GM19463 (cell line): ENCODE measurements around the gene TBC1D16.

Experiments used
- ATAC-seq: cut with Tn5 transposase; IDR thresholded peaks from one replicate; pipeline ENCODE4 v1.9.1; 2021; ENCODE audit warnings: mild to moderate bottlenecking, moderate library complexity; ENCODE audit not compliant: unreplicated experiment

TBC1D16 gene

GRCh38 chr17:79940459-79941087 is 95.1 kb downstream of the TBC1D16 start:
- no peak for ATAC-seq

DNA sequence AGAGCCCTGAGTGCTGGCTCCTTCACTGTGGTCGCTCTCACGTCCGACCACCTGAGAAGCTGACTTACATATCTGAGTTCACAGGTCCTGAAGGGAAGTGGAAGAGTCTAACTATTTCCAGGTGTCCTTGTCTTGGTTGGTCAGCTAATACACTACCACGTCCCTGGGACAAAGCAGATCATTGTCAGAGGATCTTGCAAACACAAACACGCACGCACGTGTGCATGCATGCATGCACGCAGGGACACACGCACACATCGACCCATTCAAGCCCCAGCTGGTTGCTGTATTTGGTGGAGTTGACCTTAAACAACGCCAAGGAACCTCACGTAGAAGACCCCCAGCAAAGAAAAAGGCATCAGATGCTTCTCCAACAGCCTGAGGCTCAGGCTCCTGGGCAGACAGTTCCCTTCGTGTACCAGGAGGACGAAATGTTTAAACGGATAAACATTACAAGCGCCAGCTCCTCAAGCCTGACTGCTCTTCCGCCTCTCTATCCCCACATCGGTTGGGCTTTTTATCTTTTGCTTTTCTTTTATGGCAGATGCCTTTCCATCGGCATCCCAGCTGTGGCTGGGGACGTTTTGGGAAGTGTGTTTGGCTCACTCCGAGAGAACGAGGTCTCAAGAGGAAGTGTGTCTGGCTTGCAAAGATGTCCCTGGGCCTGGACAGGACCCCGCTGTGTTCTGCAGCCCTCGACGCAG is 95.8 kb downstream of the TBC1D16 start:
- no peak for ATAC-seq

GRCh38 chr17:79939094-79939435 is 96.6 kb downstream of the TBC1D16 start:
- ATAC-seq, result no peak

DNA sequence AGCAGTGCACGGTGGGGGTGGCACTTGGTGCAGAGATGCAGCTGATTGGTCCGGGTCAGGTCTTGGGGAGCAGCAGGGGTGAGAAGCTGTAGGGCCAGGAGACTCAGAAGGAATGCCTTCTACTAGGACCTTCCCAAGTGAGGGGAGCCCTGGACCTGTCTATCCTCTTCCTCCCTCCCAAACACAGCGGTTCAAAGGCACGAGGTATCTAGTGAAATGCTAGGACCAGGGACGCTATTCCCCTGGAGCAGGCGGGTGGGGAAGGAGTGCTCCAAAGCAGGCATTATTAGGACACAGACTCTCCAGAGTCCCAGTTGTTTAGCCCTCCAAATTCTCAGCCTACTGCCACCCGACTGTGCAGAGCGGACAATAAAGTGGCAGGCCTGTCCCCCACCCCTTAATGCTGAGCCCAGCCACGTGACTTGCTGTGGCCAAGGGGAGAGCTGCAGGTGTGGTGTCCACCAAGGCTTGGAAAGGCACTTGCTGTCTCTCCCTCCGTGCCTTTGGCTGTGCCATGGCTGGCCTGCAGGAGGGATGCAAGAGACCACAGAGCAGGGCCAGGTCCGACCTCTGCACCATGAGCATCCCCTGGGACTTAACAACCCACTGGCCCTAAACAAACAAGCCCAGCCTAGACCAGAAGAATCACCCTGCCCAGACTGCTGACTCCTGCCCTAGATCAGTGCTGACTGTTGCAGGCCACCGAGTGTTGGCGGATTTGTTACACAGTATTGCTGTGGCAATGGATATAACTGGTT is 97.2 kb downstream of the TBC1D16 start:
- ATAC-seq, result no peak

DNA sequence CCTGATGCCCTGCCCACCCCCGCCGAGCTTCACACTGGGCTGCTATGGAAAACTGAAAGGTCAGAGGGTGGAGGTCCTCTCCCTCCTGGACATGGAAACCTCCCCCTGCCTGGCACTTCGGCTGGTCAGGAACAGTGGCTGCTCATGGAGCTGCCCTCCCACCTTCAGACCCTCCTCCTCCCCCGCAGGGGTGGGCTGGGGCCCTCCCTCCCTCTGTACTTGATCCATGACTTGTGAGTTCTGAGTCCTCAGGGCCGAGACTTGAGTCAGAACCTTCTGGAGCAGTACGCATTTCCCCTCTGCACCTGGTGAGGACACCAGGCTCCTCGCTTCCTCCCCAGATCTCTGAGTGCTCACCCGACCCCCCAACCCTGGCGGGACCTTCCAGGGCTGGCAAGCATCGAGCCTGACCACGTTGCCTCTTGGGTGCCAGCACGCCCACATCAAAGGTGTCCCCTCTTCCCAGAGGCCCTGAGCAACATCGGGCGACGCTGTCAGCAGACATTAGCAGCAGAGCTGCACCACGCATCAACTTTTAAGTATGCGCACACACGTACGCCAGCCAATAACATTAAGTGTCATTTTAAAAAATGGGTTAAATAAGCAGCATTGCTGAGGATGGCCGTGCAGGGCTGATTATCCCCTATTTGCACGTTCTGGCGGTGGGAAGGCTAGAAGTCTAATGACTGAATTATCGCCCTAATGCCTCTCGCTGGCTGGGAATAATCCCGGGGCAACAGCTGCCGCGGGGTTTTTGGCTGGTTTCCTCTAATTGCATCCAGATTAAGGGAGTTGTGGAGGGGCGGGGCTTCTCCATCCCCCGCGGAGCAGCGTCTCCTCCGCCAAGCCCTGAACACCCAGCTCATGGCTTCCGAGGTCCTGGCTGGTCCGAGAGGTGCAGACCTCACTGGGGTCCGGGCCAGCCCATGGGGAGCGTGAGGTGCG is 98.0 kb downstream of the TBC1D16 start:
- ATAC-seq, result no peak

GRCh38 chr17:79936641-79937381 is 98.9 kb downstream of the TBC1D16 start:
- no peak for ATAC-seq

- no peak for ATAC-seq
Measured at GRCh38 chr17:79936050-79936449, 99.6 kb downstream of the TBC1D16 start.

DNA sequence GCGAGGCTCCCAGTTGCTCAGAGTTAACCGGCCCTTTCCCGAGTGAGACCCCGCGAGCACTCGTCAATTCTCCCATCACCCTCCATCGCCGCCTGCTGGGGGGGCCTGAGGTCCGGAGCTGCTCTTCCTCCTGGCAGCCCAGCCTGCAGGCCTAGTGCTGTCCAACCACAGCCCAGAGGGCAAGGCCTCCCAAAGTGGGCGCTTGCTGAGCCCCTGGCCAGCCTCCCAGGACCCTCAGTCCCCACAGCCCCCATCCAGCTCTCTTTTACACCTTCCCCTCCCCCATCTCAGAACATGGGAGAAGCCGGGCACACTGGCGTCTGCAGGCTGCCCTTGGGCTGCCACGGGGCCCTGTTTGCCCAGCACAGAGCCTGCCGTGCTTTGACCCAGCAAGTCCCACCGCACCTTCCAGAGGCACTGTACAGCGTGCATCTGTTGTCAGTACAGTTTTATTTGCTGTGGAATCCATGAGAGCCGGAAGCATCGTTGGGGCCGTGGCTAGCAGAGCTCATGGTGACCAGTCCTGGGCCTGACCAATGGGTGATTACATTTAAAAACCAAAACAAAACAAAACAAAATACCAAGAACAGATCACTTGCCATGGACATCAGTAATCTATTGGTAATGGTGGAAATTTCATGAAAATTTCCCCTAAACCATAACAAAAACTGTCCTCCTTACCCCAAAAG is 100.3 kb downstream of the TBC1D16 start:
- no peak for ATAC-seq

- no peak for ATAC-seq
Measured at GRCh38 chr17:79934653-79934970, 101.1 kb downstream of the TBC1D16 start.

DNA sequence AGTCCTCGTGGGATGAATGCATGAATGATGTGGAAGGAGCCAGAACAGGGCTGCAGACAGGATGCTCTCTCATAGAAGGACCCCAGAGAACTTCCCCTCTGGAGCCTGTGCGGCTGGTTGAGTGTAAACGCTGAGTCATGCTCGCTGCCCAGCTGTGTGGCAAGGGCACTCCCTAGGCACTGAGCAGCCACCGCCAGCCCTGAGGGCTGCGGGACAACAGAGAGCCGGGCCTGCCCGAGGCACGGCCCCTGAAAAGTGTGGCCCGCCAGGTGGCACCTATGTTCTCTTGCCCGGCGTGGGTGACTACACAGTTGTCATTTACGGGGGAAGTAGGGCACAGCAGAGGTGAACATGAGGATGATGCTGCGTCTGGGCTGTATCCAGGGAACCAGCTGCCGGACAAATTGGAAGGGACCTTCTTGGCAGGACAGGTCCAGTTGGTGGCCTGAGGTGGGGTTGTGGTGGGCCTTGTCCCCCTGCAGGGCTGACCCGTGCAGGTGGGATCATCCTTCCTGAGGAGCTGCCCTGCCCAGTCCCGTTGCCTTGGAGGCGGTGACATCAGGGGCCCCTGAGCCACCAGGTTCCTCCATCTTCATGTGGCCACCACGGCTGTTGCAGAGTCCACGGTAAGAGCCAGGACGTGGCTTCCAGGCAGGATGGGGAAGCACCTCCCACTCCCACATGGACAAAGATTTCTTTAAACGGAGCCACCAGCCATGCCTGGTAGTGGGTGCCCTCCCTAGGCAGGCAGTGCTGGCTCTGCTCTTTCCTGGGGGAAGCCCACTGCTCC is 101.6 kb downstream of the TBC1D16 start:
- ATAC-seq, result no peak

GRCh38 chr17:79932451-79933306 is 103.0 kb downstream of the TBC1D16 start:
- ATAC-seq, result no peak

- ATAC-seq, result no peak
Measured at GRCh38 chr17:79931817-79932309, 103.8 kb downstream of the TBC1D16 start.

- no peak for ATAC-seq
Measured at GRCh38 chr17:79930877-79931816, 104.5 kb downstream of the TBC1D16 start.

DNA sequence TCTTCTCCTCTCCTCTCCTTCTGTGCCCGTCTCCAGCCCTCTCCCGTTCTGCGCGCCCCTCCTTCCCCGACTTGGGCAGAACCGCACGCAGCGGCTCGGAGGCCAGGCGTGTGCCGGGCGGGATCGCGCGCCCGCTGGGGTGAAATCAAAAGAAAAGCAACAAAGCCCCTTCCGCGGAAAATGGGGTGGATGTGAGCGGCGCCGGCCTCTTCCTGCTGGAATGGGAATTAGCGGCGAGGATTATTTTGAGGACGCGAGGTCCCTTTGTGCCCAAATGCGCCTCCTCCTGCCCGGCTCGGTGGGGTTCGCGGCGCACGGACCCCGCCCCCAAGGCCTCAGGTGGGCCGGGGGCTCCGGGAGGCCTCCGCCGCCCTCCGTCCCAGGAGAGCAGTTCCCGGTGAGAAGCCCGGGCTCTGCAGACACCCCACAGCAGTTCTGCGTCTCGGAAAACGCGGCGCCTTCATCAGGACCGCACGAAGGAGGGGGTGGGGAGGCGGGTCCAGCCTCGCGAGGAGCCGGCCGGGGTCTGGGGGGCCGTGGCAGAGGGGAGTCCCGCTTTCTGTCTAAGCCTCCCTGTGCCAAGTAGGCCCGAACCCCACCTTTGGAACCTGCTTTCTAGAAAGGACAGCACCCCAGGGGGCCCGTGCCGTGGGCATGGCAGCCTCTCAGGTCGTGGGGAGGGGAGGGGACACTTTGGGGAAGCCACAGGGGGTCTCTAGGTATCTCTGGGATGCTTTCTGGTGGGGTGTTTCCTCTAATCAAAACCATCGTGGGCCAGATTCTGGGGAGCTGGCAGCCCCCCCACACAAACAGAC is 105.4 kb downstream of the TBC1D16 start:
- ATAC-seq, result no peak

DNA sequence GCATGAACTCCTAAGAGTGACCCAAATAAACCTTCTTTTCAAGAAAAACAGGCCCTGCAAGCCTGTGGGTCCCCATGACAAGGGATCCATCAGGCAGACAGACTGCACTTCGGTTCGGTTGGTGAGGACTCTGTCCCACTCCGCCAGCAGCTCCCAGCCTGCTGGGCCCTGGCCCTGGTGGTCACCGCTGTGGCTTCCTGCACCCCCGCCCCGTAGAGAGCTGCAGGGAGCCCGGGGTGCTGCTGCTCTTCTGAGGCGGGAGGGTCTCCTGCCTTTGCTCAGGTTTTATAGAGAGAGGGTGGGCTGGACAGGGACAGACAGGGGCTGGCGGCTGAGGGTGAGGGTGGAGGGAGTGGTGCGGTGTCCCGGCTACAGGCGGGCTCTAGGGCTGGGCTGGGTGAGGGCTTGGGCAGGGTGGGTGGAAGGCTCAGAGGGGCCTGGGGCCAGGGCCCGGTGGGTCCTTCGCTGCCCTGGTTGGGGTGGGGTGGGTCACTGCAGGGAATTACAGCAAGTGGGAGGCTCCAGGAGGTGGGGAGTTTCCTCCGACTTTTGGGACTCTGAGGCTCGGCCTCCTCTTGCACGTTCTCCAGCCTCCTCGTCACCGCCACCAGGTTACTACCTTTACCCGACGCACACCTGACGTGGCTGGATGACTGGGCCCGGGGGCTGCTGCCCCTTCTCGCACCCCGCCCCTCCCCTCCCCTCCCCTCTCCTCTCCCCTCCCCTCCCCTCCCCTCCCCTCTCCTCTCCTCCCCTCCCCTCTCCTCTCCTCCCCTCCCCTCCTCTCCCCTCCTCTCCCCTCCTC is 106.2 kb downstream of the TBC1D16 start:
- no peak for ATAC-seq
